AG04450 (cell line): ENCODE data around the gene ZFP91. TPM values are rescaled to one million over a fixed set of nuclear protein-coding genes. Genes with fewer than 3 reads are reported as not detected.

Experiments
- CTCF ChIA-PET: fragments of 300-600, 350-600 bp; formaldehyde crosslinking; extraction: SDS; loops from one replicate; lab custom pipeline; 2022; ENCODE audit warnings: antibody characterized with exemption, inconsistent platforms; lab: Charles Lee
- POLR2A ChIA-PET: fragments of 350-600 bp; formaldehyde crosslinking; extraction: SDS; loops from one replicate; lab custom pipeline; 2021; ENCODE audit warnings: antibody characterized with exemption, inconsistent platforms; lab: Yijun Ruan, JAX
- DNase-seq: peaks from one replicate; pipeline ENCODE4 v3.0.0-alpha.2; 2011; ENCODE audit warnings: low read depth, low spot score
- H3K27ac ChIP-seq: one replicate; pipeline ENCODE4 v1.5.1; 2012; ENCODE audit warnings: low read depth, low read length, control low read depth
- H3K27me3 ChIP-seq: one replicate; pipeline ENCODE4 v1.6.0; 2012; ENCODE audit warnings: low read length; ENCODE audit not compliant: control insufficient read depth, insufficient read depth
- H3K4me3 ChIP-seq: 2 replicates; pipeline ENCODE4 v1.5.1; 2011; ENCODE audit warnings: mild to moderate bottlenecking, low read depth, low read length, control low read depth
- H3K9me3 ChIP-seq: 2 replicates; pipeline ENCODE4 v1.5.1; 2012; ENCODE audit warnings: low read length; ENCODE audit not compliant: control insufficient read depth, insufficient read depth
- polyA plus RNA-seq: library from polyadenylated mRNA; depleted of rRNA; stranded (reverse); fragments of >200 nt; gene quantifications from 2 replicates; pipeline ENCODE4 v1.2.3, GENCODE V29; 2011
- TF ChIP-seq, protein P1 (sequence below): IDR thresholded peaks from 2 replicates; pipeline ENCODE4 v1.5.1; 2011; ENCODE audit warnings: low read depth, low read length, control low read depth, inconsistent platforms

The ZFP91 gene
- polyA plus RNA-seq, 1 experiment: 47.9 TPM

GRCh38 chr11:58654079-58654907 lies 75.4 kb downstream of the ZFP91 start:
- peak; percentile 29 for DNase-seq
- ChIA-PET CTCF (interaction anchor here (0.5 to 4.8 kb wide), 22 partner anchors 17 to 1012 kb away, joined by 3 to 32 read pairs (median 4); partner anchors contain the start of gene LPXN), POLR2A (no interaction called here)
- Histone ChIP-seq H3K27ac (no peak overlapping the region), H3K27me3 (no peaks in the 10 kb centered on the region), H3K9me3 (no peaks in the 10 kb centered on the region), H3K4me3 (no peak overlapping the region)
- TF ChIP-seq, protein P1, sequence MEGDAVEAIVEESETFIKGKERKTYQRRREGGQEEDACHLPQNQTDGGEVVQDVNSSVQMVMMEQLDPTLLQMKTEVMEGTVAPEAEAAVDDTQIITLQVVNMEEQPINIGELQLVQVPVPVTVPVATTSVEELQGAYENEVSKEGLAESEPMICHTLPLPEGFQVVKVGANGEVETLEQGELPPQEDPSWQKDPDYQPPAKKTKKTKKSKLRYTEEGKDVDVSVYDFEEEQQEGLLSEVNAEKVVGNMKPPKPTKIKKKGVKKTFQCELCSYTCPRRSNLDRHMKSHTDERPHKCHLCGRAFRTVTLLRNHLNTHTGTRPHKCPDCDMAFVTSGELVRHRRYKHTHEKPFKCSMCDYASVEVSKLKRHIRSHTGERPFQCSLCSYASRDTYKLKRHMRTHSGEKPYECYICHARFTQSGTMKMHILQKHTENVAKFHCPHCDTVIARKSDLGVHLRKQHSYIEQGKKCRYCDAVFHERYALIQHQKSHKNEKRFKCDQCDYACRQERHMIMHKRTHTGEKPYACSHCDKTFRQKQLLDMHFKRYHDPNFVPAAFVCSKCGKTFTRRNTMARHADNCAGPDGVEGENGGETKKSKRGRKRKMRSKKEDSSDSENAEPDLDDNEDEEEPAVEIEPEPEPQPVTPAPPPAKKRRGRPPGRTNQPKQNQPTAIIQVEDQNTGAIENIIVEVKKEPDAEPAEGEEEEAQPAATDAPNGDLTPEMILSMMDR: peak; percentile 93

GRCh38 chr11:58654908-58655296 lies 76.0 kb downstream of the ZFP91 start:
- Histone ChIP-seq H3K9me3 (no peaks in the 10 kb centered on the region), H3K4me3 (no peak overlapping the region), H3K27ac (no peak overlapping the region), H3K27me3 (no peaks in the 10 kb centered on the region)
- ChIA-PET POLR2A (no interaction called here), CTCF (interaction anchor here (0.6 to 4.8 kb wide), 16 partner anchors 18 to 1012 kb away, joined by 4 to 32 read pairs (median 8); partner anchors contain the start of gene LPXN)
- no peak for DNase-seq
- TF ChIP-seq, protein P1: no peak

DNA sequence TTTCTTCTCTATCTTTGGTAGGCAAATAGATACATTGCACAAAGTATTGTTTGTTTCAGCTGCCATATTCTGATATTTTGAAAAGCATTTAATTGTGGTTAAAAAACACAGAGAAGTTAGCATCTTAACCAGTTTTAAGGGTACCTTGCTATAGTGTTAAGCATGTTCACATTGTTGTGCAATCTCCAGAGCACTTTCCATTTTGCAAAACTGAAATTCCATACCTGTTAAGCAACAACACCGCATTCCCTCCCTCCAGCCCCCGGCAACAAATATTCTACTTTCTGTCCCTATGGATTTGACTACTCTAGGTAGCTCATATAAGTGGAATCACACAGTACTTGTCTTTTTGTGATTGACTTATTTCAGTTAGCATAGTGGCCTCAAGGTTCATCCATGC lies 77.5 kb downstream of the ZFP91 start:
- no peak overlapping the region for H3K27ac ChIP-seq
- H3K4me3 ChIP-seq: no peak overlapping the region
- ChIA-PET CTCF (interaction anchor here (2.1 to 4.8 kb wide), 3 partner anchors 17 to 80 kb away, joined by 7 to 24 read pairs (median 16); partner anchors contain the start of gene LPXN), POLR2A (no interaction called here)
- H3K27me3 ChIP-seq: no peaks in the 10 kb centered on the region
- TF ChIP-seq, protein P1: no peak
- DNase-seq: no peak
- no peaks in the 10 kb centered on the region for H3K9me3 ChIP-seq

- no peak overlapping the region for H3K27ac ChIP-seq
- ChIA-PET CTCF (no interaction called here), POLR2A (interaction anchor here (0.6 kb wide), 1 partner anchor 30 kb away, joined by 3 read pairs; no protein-coding TSS in a partner anchor)
- TF ChIP-seq, protein P1: no peak
- H3K27me3 ChIP-seq: no peaks in the 10 kb centered on the region
- H3K9me3 ChIP-seq: no peaks in the 10 kb centered on the region
- H3K4me3 ChIP-seq: no peak overlapping the region
- no peak for DNase-seq
These were observed 79.8 kb downstream of the ZFP91 start for GRCh38 chr11:58658623-58659022.

DNA sequence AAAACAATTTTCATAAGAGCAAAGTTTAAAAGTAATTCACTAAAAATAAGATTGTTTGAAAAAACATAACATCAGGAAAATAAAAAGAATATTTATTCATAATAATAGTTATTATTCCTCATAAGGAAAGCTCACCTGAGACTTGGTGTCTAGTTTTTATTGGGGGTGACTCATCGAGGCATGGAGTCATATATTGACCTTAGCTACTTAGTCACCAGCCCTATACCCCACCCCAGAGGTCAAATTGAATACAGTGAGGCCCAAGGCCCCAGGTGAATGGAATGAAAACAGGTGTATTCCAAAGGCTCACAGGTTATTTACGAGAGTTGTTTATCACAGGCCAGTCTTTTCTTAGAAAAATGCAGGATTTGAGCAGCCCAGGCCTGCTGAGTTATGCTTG lies 80.5 kb downstream of the ZFP91 start:
- DNase-seq: no peak
- H3K9me3 ChIP-seq: no peaks in the 10 kb centered on the region
- no peaks in the 10 kb centered on the region for H3K27me3 ChIP-seq
- TF ChIP-seq, protein P1: no peak
- ChIA-PET CTCF (interaction anchor here (0.9 to 1.0 kb wide), 3 partner anchors 8 to 247 kb away, joined by 3 read pairs; no protein-coding TSS in a partner anchor), POLR2A (no interaction called here)
- H3K27ac ChIP-seq: no peak overlapping the region
- H3K4me3 ChIP-seq: no peak overlapping the region
